Measurements from ENCODE around the gene MCAT.

The MCAT gene

GRCh38 chr22:43094551-43094950 lies 48.6 kb downstream of the MCAT start:
- ATAC-seq (ENCODE audit: low read depth) (no peak), DNase-seq (ENCODE audit: low spot score) (no peak)
- Histone ChIP-seq H3K4me3 (ENCODE audit: severe bottlenecking) (no peak overlapping the region), H3K4me1 (ENCODE audit: insufficient read depth, poor library complexity, severe bottlenecking) (no peaks in the 10 kb centered on the region), H3K9me3 (ENCODE audit: severe bottlenecking) (peaks cover 7% of the 10 kb centered on the region), H3K27ac (ENCODE audit: poor library complexity, severe bottlenecking) (no peak overlapping the region), H3K36me3 (ENCODE audit: low read depth) (no peaks in the 10 kb centered on the region), H3K27me3 (ENCODE audit: insufficient read depth, poor library complexity, severe bottlenecking) (no peaks in the 10 kb centered on the region)
- TF ChIP-seq CTCF (IDR thresholded peaks at IDR 0.05; ENCODE audit: poor library complexity, severe bottlenecking) = no peak

- ATAC-seq (ENCODE audit: low read depth) (no peak; the same call in 2 of the 3 replicates), DNase-seq (ENCODE audit: low spot score) (no peak)
- TF ChIP-seq CTCF (IDR thresholded peaks at IDR 0.05; ENCODE audit: poor library complexity, severe bottlenecking) = peak; percentile 12
- H3K4me3 ChIP-seq (ENCODE audit: severe bottlenecking) = no peak overlapping the region
- H3K9me3 ChIP-seq (ENCODE audit: severe bottlenecking) = peaks cover 7% of the 10 kb centered on the region
- H3K4me1 ChIP-seq (ENCODE audit: insufficient read depth, poor library complexity, severe bottlenecking) = no peaks in the 10 kb centered on the region
- no peak overlapping the region for H3K27ac ChIP-seq (ENCODE audit: poor library complexity, severe bottlenecking)
- H3K27me3 ChIP-seq (ENCODE audit: insufficient read depth, poor library complexity, severe bottlenecking) = no peaks in the 10 kb centered on the region
- no peaks in the 10 kb centered on the region for H3K36me3 ChIP-seq (ENCODE audit: low read depth)
Measured at GRCh38 chr22:43094085-43094484, 49.1 kb downstream of the MCAT start.

GRCh38 chr22:43092085-43092484 lies 51.1 kb downstream of the MCAT start:
- ATAC-seq (ENCODE audit: low read depth) = no peak
- no peaks in the 10 kb centered on the region for H3K36me3 ChIP-seq (ENCODE audit: low read depth)
- no peak for DNase-seq (ENCODE audit: low spot score)
- no peak overlapping the region for H3K27ac ChIP-seq (ENCODE audit: poor library complexity, severe bottlenecking)
- no peak for TF ChIP-seq CTCF (IDR thresholded peaks at IDR 0.05; ENCODE audit: poor library complexity, severe bottlenecking)
- no peaks in the 10 kb centered on the region for H3K4me1 ChIP-seq (ENCODE audit: insufficient read depth, poor library complexity, severe bottlenecking)
- H3K4me3 ChIP-seq (ENCODE audit: severe bottlenecking) = no peak overlapping the region
- H3K9me3 ChIP-seq (ENCODE audit: severe bottlenecking) = peaks cover 7% of the 10 kb centered on the region
- no peaks in the 10 kb centered on the region for H3K27me3 ChIP-seq (ENCODE audit: insufficient read depth, poor library complexity, severe bottlenecking)

- peak; percentile 80 for TF ChIP-seq CTCF (IDR thresholded peaks at IDR 0.05; ENCODE audit: poor library complexity, severe bottlenecking)
- ATAC-seq (ENCODE audit: low read depth) (peak; percentile 61), DNase-seq (ENCODE audit: low spot score) (no peak)
- no peaks in the 10 kb centered on the region for H3K9me3 ChIP-seq (ENCODE audit: severe bottlenecking)
- H3K36me3 ChIP-seq (ENCODE audit: low read depth) = no peaks in the 10 kb centered on the region
- H3K27me3 ChIP-seq (ENCODE audit: insufficient read depth, poor library complexity, severe bottlenecking) = no peaks in the 10 kb centered on the region
- no peaks in the 10 kb centered on the region for H3K4me1 ChIP-seq (ENCODE audit: insufficient read depth, poor library complexity, severe bottlenecking)
- no peak overlapping the region for H3K4me3 ChIP-seq (ENCODE audit: severe bottlenecking)
- H3K27ac ChIP-seq (ENCODE audit: poor library complexity, severe bottlenecking) = peak overlapping the region; percentile 56
Measured at GRCh38 chr22:43090130-43090789, 52.9 kb downstream of the MCAT start.

GRCh38 chr22:43088984-43089717 lies 54.0 kb downstream of the MCAT start, which contains the start of gene TTLL1:
Gene TTLL1, minus strand, starts transcription at chr22:43089391. Its CDS starts 13,805 bp downstream, at chr22:43075586.
- H3K4me3 ChIP-seq (ENCODE audit: severe bottlenecking) = peak within 1 kb of the TSS; percentile 62
- H3K27me3 ChIP-seq (ENCODE audit: insufficient read depth, poor library complexity, severe bottlenecking) = no peaks in the 10 kb centered on the region
- H3K9me3 ChIP-seq (ENCODE audit: severe bottlenecking) = no peaks in the 10 kb centered on the region
- TF ChIP-seq CTCF (IDR thresholded peaks at IDR 0.05; ENCODE audit: poor library complexity, severe bottlenecking) = no peak
- no peaks in the 10 kb centered on the region for H3K36me3 ChIP-seq (ENCODE audit: low read depth)
- H3K27ac ChIP-seq (ENCODE audit: poor library complexity, severe bottlenecking) = peak within 1 kb of the TSS; percentile 56
- no peaks in the 10 kb centered on the region for H3K4me1 ChIP-seq (ENCODE audit: insufficient read depth, poor library complexity, severe bottlenecking)
- ATAC-seq (ENCODE audit: low read depth) = peak; percentile 94
- peak; percentile 89 for DNase-seq (ENCODE audit: low spot score)

All from RWPE2 (cell line).